ENCODE measurements around the gene MAML3. TPM values are rescaled to one million over a fixed set of nuclear protein-coding genes. Genes with fewer than 3 reads are reported as not detected.
"Not testable (repeated sequence)": the region's sequence is repeated elsewhere in the genome, so short reads cannot be mapped to it uniquely, and the experiment has no call there.

The MAML3 gene
- total RNA-seq, 1 experiment from 2014 or later = 5.9 TPM

DNA sequence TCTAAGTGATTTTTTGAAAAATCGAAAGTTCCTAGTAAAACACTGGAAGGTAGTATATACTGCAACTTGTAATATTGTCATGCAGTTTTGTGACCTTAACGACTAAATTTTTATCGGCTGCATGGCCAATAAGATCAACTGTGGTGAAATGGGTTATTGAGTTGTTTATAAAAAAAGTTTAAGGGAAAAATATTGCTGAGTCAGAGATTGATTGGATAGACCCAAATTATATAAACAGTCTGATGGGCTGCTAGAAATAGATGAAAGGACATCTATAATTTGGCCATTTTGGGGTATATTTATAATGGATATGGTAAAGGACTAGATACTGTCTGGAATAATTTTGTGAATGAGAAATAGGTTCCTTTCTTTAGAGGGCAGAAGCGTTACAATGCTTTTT lies 432.2 kb downstream of the MAML3 start:
- DNase-seq = no peak
- no peaks in the 10 kb centered on the region; the same call in 1 of the 2 replicates for H3K27me3 ChIP-seq (ENCODE audit: control insufficient read depth, insufficient read depth, low read length)
- H3K36me3 ChIP-seq (replicated peaks; ENCODE audit: control insufficient read depth, insufficient read depth, low read length) = no peaks in the 10 kb centered on the region; the same call in 1 of the 2 replicates
- H3K4me3 ChIP-seq (ENCODE audit: insufficient read depth, low read depth, low read length) = no peak overlapping the region

DNA sequence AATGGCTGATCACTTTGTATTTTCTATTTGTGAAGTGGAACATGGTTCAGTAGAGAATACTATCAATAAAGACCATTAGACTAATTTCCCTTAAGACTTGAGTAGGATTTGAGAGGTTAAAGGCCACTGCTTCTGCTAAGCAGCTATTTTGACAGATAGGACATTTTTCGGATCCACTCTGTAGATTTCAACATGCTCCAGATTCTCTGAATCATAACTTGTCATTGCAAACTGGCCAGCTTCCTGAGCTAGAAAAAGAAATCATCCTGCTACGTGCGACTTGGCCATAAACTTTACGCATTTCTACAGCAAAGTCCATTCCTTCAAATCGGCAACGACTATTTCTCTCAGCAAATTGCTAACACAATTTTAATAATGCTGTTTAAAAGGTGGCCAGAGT lies 433.2 kb downstream of the MAML3 start:
- Histone ChIP-seq H3K36me3 (replicated peaks; ENCODE audit: control insufficient read depth, insufficient read depth, low read length) (no peaks in the 10 kb centered on the region; the same call in 1 of the 2 replicates), H3K4me3 (ENCODE audit: insufficient read depth, low read depth, low read length) (no peak overlapping the region), H3K27me3 (ENCODE audit: control insufficient read depth, insufficient read depth, low read length) (no peaks in the 10 kb centered on the region; the same call in 1 of the 2 replicates)
- no peak for DNase-seq

DNA sequence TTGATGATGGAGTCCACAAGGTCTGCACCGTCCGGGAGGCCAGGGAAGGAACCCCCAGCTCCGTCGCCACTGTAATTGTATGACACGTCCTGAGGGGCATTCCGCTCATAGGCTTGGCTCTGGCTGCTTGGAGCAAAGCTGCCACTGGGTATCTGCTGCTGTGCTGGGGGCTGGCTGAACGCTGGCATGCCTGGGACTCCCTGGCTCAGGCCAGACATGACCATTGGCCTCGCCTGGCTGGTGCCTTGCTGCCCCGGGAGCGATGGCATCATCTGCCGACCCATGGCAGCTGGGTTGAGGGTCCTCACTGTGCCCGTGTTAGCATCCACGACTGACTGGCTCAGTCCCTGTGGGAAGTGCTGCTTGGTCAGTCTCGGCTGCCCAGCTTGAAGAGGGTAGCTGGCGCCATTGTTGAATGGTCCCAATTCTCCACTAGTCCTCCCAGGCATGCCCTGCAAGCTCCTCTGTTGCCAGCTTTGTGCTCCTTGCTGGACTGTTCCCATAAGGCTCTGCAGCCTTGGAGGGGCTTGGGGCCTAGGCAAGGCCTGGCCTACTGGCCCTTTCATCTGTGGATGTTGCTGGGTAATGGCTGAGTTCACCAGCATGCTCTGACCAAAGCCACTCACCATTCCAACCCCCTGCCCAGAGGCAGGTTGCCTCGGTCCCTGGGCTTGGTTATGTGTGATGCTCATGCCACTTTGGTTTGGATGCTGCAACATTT lies 434.4 kb downstream of the MAML3 start:
- no peaks in the 10 kb centered on the region; the same call in 1 of the 2 replicates for H3K36me3 ChIP-seq (replicated peaks; ENCODE audit: control insufficient read depth, insufficient read depth, low read length)
- no peaks in the 10 kb centered on the region; the same call in 1 of the 2 replicates for H3K27me3 ChIP-seq (ENCODE audit: control insufficient read depth, insufficient read depth, low read length)
- H3K4me3 ChIP-seq (ENCODE audit: insufficient read depth, low read depth, low read length) = no peak overlapping the region
- no peak for DNase-seq

DNA sequence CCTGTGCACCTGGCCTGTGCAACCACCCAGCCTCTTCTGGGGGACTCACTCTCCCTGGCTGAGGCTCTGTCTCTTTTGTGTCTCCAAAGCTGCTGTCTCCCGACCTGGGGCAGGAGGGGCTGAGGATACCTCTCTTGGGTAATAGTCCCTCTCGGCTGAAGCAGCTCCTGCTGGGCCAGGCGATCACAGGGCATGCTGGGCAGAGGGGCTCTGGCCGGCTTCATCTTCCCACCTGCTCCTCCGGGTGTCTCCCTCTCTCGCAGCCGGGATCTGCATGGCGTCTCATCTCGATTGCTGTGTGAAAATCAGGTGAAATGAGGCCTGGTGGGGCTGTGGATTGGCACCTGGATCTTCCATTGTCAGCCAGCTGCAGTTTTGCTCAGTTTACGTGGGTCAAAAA lies 435.2 kb downstream of the MAML3 start:
- Histone ChIP-seq H3K36me3 (replicated peaks; ENCODE audit: control insufficient read depth, insufficient read depth, low read length) (no peaks in the 10 kb centered on the region; the same call in 1 of the 2 replicates), H3K4me3 (ENCODE audit: insufficient read depth, low read depth, low read length) (no peak overlapping the region), H3K27me3 (ENCODE audit: control insufficient read depth, insufficient read depth, low read length) (no peaks in the 10 kb centered on the region; the same call in 1 of the 2 replicates)
- peak; percentile 65 for DNase-seq

DNA sequence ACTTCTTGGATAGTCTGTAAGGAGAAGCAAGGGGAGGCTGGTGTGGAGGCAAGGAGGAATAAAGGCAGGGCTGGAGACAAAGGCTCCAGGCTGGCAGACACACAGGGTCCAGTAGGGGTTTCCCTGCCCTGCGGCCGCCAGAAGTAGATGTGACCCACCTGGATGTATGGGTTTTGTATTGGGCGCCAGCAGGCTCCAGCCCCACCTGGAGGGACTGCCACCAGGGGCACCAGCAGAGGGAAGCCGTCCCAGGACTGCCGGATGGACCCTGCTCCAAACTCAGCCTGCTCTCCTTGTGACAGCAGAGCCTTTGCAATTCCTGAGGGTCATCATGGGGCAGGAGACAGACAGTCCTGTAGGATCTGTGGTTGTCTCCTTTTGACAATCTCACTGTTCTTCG lies 435.6 kb downstream of the MAML3 start:
- no peak overlapping the region for H3K4me3 ChIP-seq (ENCODE audit: insufficient read depth, low read depth, low read length)
- H3K27me3 ChIP-seq (ENCODE audit: control insufficient read depth, insufficient read depth, low read length) = no peaks in the 10 kb centered on the region; the same call in 1 of the 2 replicates
- peak; percentile 53 for DNase-seq
- no peaks in the 10 kb centered on the region; the same call in 1 of the 2 replicates for H3K36me3 ChIP-seq (replicated peaks; ENCODE audit: control insufficient read depth, insufficient read depth, low read length)

DNA sequence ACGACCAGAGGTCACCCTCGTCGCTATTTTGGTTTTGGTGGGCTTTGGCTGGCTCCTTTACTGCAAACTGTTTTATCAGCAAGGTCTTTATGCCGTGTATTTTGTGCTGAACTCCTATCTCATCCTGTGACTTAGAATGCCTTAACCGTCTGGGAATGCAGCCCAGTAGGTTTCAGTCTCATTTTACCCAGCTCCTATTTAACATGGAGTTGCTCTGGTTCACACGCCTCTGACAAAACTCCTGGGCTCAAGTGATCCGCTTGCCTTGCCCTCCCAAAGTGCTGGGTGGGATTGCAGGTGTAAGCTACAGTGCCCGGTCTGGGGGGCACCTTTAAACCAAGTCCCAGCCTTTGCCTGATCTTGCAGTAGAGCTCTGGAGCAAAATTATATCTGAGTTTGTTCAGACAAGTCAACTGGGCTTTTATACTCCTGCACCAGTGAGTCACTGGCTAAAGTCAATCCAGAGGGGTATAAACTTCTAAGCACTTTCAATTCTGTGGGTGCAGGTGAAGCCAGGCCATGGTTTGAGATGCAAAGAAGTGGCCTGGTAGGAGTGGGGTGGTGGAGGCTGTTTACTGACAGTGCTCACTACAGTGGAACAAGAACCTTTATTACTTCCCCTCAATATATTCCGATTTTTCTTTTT lies 438.1 kb downstream of the MAML3 start:
- no peaks in the 10 kb centered on the region; the same call in 1 of the 2 replicates for H3K27me3 ChIP-seq (ENCODE audit: control insufficient read depth, insufficient read depth, low read length)
- no peak overlapping the region for H3K4me3 ChIP-seq (ENCODE audit: insufficient read depth, low read depth, low read length)
- no peaks in the 10 kb centered on the region; the same call in 1 of the 2 replicates for H3K36me3 ChIP-seq (replicated peaks; ENCODE audit: control insufficient read depth, insufficient read depth, low read length)
- DNase-seq = no peak

DNA sequence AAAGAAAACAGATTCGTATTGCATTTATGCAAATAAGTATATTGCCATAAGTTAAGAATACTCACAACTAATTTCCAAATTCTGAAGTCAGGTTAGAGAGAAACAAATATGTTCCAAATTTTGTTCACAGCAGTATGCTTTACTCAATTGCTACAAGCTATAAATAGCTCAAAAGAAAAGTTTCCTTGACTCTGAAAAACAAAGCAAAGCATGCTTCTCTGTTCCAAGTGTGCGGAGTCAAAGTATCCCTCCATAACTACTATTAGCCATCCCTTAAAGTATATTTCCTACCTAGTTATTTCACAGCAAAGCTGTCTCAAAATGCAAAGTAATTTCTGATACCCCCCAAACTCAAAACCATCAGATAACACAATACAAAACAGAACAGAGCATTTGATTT lies 441.1 kb downstream of the MAML3 start:
- H3K36me3 ChIP-seq (replicated peaks; ENCODE audit: control insufficient read depth, insufficient read depth, low read length) = no peaks in the 10 kb centered on the region
- no peak overlapping the region for H3K4me3 ChIP-seq (ENCODE audit: insufficient read depth, low read depth, low read length)
- no peaks in the 10 kb centered on the region; the same call in 1 of the 2 replicates for H3K27me3 ChIP-seq (ENCODE audit: control insufficient read depth, insufficient read depth, low read length)
- DNase-seq = no peak

DNA sequence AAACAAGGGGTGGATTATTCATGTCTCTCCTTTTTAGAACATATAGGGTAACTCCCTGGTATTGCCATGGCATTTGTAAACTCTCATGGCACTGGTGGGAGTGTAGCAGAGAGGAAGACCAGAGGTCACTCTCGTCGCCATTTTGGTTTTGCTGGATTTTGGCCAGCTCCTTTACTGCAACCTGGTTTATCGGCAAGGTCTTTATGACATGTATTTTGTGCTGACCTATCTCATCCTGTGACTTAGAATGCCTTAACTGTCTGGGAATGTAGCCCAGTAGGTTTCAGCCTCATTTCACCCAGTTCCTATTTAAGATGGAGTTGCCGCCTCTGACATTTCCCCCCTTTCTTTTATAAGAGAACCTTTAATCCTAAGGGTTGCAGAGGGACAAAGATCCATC lies 442.5 kb downstream of the MAML3 start:
- H3K27me3 ChIP-seq (ENCODE audit: control insufficient read depth, insufficient read depth, low read length) = no peaks in the 10 kb centered on the region; the same call in 1 of the 2 replicates
- DNase-seq = no peak
- H3K36me3 ChIP-seq (replicated peaks; ENCODE audit: control insufficient read depth, insufficient read depth, low read length) = no peaks in the 10 kb centered on the region
- no peak overlapping the region for H3K4me3 ChIP-seq (ENCODE audit: insufficient read depth, low read depth, low read length)

DNA sequence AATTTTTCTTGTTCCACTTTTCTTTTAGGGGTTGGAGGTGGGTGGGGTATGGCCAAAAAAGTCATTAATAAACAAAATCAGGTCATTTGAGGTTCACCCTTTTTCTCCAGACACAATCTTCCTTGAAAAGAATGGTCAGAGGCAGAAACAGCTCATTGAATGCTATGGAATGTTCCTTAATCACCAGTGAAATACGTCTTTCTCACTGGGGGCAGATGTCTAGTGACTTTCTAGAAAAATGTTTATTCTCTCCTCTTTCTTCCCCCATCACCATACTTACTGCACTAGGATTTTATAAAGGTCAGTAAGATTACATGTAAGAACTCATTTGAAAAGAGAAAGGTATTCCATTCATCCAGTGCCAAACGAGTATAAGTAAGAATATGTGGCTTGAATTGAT lies 443.9 kb downstream of the MAML3 start:
- H3K4me3 ChIP-seq (ENCODE audit: insufficient read depth, low read depth, low read length) = no peak overlapping the region
- DNase-seq = no peak
- H3K27me3 ChIP-seq (ENCODE audit: control insufficient read depth, insufficient read depth, low read length) = no peaks in the 10 kb centered on the region; the same call in 1 of the 2 replicates
- H3K36me3 ChIP-seq (replicated peaks; ENCODE audit: control insufficient read depth, insufficient read depth, low read length) = no peaks in the 10 kb centered on the region

DNA sequence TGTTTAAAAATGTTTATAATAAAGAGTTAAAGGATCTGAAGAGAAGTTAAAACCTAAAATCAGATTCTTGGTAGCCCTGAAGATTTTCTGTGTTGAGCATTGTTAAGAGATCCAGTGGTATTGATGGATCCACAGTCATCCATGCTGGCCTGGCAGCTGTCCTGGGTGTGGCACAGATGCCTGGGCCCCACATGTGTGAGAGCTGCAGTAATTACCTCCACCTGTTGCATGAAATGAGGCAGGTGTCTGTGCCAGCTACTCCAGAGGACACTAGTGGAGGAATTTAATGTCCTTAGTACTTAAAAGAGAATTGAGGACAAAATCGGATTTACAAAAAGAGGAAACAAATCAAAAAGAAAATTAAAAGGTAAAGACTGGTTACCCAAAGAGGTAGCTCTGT lies 444.3 kb downstream of the MAML3 start:
- DNase-seq = no peak
- Histone ChIP-seq H3K36me3 (replicated peaks; ENCODE audit: control insufficient read depth, insufficient read depth, low read length) (no peaks in the 10 kb centered on the region), H3K4me3 (ENCODE audit: insufficient read depth, low read depth, low read length) (no peak overlapping the region), H3K27me3 (ENCODE audit: control insufficient read depth, insufficient read depth, low read length) (no peaks in the 10 kb centered on the region; the same call in 1 of the 2 replicates)

DNA sequence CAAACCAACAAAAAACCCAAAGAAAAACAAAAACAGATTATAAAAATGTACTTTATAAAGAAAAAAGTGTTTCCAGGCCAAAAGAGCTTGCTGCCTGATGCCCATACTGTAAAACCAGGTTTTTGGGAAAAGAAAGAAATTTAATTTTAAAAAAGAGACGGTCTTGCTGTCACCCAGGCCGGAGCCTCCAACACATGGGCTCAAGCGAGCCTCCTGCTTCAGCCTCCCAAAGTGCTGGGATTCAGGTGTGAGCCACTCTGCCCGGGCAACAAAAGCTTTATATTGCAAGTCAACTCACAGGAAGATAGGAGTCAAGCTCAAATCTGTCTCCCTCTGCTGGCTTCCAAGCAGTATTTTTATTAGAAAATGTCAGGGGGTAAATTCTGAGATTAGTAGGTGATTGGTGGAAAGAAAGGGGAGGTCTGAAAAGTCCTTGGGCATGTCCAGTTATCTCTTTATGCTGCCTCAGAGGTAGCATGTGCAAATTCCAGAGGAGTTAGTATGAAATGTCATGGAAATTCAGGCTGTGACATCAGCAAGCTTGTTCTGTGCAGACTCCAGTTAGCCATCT lies 449.0 kb downstream of the MAML3 start:
- Histone ChIP-seq H3K36me3 (replicated peaks; ENCODE audit: control insufficient read depth, insufficient read depth, low read length) (no peaks in the 10 kb centered on the region), H3K27me3 (ENCODE audit: control insufficient read depth, insufficient read depth, low read length) (no peaks in the 10 kb centered on the region), H3K4me3 (ENCODE audit: insufficient read depth, low read depth, low read length) (no peak overlapping the region)
- DNase-seq = no peak

DNA sequence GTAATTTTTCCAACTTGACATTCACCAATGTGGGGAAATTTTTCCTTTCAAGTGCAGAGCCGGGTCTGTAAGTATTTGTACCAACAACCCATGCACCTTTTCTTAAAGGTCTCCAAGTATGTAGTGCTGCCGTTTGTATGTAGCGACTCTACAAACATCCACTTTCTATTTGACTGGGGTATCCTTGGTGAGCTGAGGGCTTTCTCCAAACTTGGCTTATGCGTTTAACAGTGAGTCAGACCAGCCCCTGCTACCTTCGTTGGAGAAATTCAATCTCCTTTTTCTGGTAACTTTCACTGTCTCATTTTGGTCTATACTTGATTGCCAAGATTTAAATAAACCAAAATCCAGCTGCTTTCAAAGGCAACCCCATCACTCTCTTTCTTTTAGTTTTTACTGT lies 453.4 kb downstream of the MAML3 start:
- Histone ChIP-seq H3K27me3 (ENCODE audit: control insufficient read depth, insufficient read depth, low read length) (no peaks in the 10 kb centered on the region), H3K4me3 (ENCODE audit: insufficient read depth, low read depth, low read length) (no peak overlapping the region), H3K36me3 (replicated peaks; ENCODE audit: control insufficient read depth, insufficient read depth, low read length) (no peaks in the 10 kb centered on the region)
- no peak for DNase-seq

DNA sequence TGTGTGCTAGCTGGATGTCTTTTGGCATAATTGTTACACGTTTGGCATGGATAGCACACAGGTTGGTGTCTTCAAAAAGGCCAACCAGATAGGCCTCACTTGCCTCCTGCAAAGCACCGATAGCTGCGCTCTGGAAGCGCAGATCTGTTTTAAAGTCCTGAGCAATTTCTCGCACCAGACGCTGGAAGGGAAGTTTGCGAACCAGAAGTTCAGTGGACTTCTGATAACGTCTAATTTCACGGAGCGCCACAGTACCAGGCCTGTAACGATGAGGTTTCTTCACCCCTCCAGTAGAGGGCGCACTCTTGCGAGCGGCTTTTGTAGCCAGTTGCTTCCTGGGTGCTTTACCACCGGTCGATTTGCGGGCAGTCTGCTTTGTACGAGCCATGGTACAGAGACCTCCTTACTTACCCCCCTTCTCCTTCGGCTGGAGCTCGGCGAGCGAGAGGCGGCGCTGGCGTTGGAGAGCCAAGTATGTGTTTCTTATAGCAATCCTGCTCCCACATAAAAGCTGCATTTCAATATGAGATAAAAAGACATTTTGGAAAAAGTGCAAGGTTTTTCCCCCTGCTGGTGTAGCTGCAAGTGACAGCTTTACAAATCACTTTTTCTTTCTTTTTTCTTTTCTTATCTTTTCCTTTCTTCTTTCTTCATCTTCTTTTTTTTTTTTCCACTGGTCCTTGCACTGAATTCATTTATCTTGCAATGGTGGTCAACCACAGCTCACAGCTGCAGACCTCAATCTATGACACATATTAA lies 455.6 kb downstream of the MAML3 start:
- DNase-seq; H3K27me3 ChIP-seq (ENCODE audit: control insufficient read depth, insufficient read depth, low read length); H3K36me3 ChIP-seq (replicated peaks; ENCODE audit: control insufficient read depth, insufficient read depth, low read length); H3K4me3 ChIP-seq (ENCODE audit: insufficient read depth, low read depth, low read length): not testable (repeated sequence)

DNA sequence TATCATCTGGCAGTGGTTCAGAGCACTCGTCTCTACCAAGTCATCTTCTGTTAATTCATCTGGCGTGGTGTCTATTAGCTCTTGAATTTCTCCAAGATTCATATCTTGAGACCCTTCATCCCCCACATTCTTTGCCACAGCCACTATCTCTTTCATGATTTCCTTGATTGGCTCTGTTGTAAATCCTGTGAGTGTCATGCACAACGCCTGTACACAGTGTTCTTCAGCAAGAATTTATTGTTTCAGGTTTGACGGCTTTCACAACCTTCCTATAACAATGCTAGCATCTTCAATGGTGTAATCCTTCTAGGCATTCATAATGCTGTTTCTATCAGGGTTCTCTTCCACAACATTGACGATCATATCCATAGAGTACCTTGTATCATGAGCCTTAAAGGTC lies 457.5 kb downstream of the MAML3 start:
- no peaks in the 10 kb centered on the region for H3K27me3 ChIP-seq (ENCODE audit: control insufficient read depth, insufficient read depth, low read length)
- no peak for DNase-seq
- H3K4me3 ChIP-seq (ENCODE audit: insufficient read depth, low read depth, low read length) = no peak overlapping the region
- H3K36me3 ChIP-seq (replicated peaks; ENCODE audit: control insufficient read depth, insufficient read depth, low read length) = no peaks in the 10 kb centered on the region

Measured in H7 (cell line).